ENCODE data around the gene ADAM22. TPM values are rescaled to one million over a fixed set of nuclear protein-coding genes. Genes with fewer than 3 reads are reported as not detected.

Gene ADAM22
- total RNA-seq, 1 donor from 2014 or later: 0.53 TPM

GRCh38 chr7:88212918-88213317 lies 278.9 kb downstream of the ADAM22 start:
- ATAC-seq (no peak), DNase-seq (ENCODE audit: low spot score) (no peak)

DNA sequence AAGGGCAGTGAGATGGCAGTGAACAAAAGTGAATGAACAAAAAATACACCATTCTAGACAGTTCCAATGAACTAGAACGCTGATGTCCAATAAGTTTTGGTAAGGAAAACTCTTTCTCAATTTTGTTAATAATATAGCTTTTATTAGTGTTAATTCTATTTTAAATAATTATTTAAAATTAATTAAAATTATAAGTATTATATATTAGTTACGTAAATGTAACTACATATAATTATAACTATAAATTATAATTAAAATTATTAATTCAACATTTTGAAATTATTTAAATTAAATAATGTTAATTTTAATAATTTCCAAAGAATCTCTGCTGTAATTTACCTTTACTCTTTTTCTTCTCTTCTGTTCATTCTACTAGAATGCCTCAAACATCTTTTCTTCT lies 280.4 kb downstream of the ADAM22 start:
- no peak for DNase-seq (ENCODE audit: low spot score)

GRCh38 chr7:88215295-88215694 lies 281.2 kb downstream of the ADAM22 start:
- ATAC-seq (no peak), DNase-seq (ENCODE audit: low spot score) (no peak)

More for the DNA sequence above, 280.4 kb downstream of the ADAM22 start:
- ATAC-seq: no peak

DNA sequence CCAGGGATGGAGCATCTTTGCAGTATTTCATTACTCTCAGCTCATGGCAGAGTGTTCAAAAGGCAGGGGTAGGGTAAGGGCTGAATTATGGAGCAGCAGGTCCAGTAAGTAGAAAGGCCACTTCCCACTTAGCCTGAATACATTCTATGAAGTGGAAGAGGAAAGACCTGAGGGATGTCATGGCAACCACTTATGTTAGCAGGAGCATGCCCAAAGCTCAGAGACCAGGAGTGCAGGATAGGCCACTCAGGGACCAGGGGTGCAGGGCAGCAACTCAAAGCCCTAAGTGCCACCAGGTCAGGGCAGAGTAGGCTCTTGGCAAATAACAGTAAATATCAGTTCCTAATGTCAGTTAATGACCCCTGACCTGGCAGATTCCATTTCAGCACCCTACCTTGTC lies 282.2 kb downstream of the ADAM22 start:
- DNase-seq (ENCODE audit: low spot score): no peak
- no peak for ATAC-seq

- no peak for ATAC-seq
- no peak for DNase-seq (ENCODE audit: low spot score)
Observed at GRCh38 chr7:88217675-88218428, 283.8 kb downstream of the ADAM22 start.

GRCh38 chr7:88218429-88218745 lies 284.3 kb downstream of the ADAM22 start:
- no peak for ATAC-seq
- DNase-seq (ENCODE audit: low spot score): no peak

DNA sequence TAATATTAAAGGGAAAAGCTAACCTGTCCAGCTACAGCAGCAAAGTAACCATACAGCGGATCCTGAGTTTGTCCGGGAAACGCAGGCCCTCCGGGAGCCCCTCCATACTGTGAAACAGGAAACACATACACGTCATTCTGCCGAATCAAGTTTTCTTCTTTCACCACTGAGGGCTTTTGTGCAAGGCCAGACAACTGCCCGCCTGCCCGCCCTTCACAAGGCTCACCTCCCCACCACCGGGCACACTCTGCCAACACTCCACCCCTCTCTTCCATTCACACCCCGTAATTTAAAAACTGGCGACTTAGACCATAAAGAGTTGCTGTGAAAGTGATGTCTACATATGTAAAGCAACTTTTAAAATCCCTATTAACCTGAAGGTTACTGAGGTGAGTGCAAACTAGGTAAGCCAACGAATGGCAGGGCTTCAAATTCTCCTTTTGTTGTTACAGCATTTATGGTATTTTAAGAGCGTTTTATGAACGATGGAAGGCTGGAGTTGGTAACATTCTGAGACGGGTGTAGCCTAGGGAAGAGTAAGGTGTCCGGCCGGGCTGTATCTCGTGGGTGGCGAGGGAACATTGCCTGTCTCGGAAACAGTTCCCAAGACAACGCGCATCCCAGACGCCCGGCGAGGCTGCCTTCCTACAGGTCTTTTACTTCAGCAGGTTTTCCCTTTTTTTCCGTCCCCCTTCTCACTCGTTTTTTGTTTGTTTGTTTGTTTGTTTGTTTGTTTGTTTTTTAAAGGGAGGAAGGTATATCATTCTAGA lies 285.0 kb downstream of the ADAM22 start:
- ATAC-seq (no peak), DNase-seq (ENCODE audit: low spot score) (no peak)

DNA sequence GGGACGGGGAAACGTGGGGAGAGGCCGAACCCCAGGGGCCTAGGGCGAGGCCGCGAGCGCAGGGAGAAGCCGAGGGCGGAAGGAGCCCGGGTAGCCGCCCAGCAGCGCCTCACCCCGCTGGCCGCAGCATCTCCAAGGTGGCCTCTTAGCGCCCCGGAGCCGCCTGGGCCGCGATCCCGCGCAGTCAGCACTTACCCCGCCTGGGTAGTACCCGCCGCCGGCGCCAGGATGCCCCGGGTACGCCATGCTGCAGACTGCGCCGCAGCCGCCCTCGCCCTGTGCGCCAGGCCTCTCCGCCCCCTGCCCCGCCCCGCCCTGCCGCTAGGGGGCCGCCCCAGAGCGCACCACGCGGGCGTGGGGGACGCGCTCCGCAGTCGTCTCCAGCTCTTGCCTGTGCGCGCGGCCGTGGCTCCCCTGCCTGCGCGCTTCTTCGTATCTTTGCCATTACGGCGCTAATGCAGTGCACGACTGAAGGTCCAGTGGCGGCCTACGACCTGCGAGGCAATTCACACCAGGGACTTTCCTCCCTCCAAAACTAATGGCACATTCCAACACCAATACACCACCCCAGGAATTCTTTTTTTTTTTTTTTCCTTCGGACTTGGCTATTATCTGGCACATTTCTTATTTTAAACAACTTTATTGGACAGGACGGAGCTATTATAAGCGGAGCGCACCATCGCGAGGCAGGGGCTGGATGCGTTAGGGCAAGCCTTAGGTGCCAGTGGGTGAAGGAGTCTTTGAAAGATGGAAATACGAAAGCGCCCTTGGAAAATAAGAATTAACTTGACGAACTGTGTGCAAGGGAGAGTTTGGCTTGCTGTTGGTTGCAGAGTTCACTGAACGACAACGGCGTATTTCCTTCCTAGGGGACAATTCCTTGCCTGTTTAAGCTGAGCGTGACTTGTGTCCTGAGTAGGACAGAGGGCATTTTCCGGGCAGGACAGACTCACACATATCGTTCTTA lies 286.0 kb downstream of the ADAM22 start, which contains the start of gene SRI:
SRI (minus strand) TSS at position 258 of the 967 bp plus-strand sequence; CDS start at position 246, 12 bp downstream.
- ATAC-seq (peak; percentile 99), DNase-seq (ENCODE audit: low spot score) (peak; percentile 88)

GRCh38 chr7:88223265-88223664 lies 289.2 kb downstream of the ADAM22 start:
- ATAC-seq (no peak), DNase-seq (ENCODE audit: low spot score) (no peak)

GRCh38 chr7:88224601-88225275 lies 290.7 kb downstream of the ADAM22 start:
- no peak for DNase-seq (ENCODE audit: low spot score)

DNA sequence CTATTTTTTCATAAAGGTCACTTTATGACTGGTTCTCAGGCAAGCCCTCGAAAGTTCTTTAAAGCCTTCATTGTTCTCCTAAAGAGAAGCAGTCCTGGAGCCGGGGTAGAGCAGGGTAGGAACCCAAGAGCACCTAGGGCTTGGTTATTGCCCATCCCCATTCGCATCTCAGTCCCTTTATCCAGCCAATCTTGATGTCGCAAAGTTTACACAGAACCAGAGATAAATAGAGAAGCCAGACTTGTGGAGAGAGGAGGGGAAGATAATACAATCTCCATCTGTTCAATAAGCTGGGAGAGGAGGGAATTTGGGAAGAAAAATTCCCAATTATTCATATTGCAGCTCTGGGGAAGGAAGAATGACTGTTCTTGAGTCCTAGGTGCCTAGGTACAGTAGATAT lies 292.1 kb downstream of the ADAM22 start:
- DNase-seq (ENCODE audit: low spot score) (no peak), ATAC-seq (peak; percentile 75)

More at GRCh38 chr7:88224601-88225275, 290.7 kb downstream of the ADAM22 start:
- ATAC-seq: no peak

- ATAC-seq (peak; percentile 88), DNase-seq (ENCODE audit: low spot score) (peak; percentile 88)
Observed at GRCh38 chr7:88226886-88227516, 292.9 kb downstream of the ADAM22 start.

- no peak for DNase-seq (ENCODE audit: low spot score)
- ATAC-seq: no peak
Observed at GRCh38 chr7:88229302-88229995, 295.4 kb downstream of the ADAM22 start.

DNA sequence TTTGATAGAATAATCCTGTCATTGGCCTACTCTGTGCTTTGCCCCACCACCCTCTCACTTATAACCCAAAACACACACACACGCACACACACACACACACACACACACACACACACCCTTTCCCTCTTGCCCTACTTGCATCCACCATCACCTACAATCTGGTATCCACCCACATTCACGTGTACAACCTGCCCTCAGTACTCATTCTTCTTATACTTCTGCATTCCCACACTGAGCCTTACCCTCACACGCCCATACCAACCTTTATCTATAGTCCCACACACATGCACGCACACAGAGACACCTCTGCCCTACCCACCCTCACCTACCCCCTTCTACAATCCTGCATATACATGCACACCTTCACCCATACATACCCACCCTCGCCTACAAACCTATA lies 296.6 kb downstream of the ADAM22 start:
- no peak for DNase-seq (ENCODE audit: low spot score)

DNA sequence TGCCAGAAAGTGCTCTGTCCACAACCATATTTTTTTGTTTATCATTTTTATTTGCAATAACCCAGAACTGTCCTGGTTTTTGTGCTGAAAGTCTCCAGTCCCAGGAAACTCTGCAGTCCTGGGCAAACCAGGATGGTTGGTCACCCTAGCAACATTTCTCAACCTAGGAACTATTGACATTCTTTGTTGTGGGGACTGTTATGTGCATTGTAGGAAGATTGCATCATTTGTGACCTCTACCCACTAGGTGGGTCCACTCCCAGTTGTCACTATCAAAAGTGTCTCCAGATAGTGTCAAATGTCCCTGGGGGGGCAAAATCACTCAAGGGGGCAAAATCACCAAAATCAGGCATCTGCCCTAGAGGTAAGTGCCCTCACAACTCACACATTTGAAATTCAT lies 299.8 kb downstream of the ADAM22 start:
- DNase-seq (ENCODE audit: low spot score): no peak
- peak; percentile 49 for ATAC-seq

More for the DNA sequence above, 296.6 kb downstream of the ADAM22 start:
- no peak for ATAC-seq

DNA sequence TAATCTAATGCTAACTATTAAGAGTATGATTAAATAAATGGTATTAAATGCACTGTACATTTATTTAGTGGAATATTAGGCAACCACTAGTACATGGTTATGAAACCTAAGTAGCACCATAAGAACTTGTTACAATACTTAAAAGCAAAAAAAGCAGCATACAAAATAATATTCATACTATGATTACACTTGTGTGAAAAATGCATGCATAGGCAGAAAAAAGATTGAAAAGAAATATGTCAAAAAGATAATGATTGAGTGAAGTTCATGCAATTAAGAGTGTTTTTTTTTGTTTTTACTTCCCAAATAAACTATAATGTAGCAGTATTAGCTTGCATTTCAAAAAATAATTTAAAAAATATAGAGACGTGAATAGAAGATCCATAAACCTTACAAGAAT lies 305.8 kb downstream of the ADAM22 start:
- no peak for DNase-seq (ENCODE audit: low spot score)
- ATAC-seq: no peak

DNA sequence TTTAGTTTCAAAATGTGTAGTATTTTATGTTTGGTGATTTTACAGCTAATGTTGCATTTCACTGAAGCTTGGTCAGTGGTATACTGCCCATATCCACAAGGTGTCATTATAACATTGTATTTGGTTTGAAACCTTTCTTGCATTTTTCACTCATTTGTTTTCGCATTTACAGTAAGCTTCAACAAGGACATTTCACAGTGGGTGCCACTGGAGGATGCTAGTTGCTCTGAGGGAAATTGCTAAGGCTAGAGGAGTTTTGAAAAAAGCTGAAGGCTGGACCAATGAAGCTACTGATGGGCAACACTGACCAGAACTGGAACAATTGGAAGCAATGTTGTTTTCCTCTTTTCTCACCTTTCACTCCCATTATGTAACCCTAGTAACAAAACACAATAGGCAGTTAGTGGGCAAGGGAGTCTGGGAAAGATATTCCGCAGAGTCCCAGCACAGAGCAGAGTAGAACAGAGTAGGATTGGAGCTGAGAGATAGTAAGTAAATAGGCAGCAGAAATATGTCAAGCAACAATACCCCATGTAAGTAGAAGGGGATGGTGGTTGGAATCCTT lies 309.4 kb downstream of the ADAM22 start:
- DNase-seq (ENCODE audit: low spot score): no peak
- peak; percentile 93 for ATAC-seq

DNA sequence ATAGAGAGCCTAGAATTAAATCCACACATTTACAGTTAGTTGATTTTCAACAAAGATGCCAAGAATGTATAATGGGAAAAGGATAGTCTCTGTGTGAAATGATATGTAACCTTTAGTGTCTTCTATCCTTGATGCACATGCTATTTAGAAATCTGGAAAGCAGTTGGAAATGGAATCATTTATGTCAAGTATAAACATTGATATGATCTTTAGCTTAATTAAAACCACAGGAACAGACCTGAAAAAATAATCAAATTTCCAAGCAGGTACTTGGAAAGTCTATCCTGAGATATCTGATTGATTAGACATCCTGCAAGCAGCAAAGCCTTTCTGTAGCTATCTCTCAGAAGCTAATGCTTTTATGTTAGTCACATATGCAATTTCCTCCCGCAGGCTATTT lies 310.2 kb downstream of the ADAM22 start:
- no peak for DNase-seq (ENCODE audit: low spot score)
- ATAC-seq: no peak
